Measurements from ENCODE around the gene SNRPA1. TPM values are rescaled to one million over a fixed set of nuclear protein-coding genes. Genes with fewer than 3 reads are reported as not detected.

SNRPA1 gene
- total and polyA plus RNA-seq, 2 donors (not counting 1 experiment from before 2014, with no cell fraction given), result 97.7 to 113 TPM

- peaks cover 7 to 9% of the 10 kb centered on the region in 2 donors for H3K4me1 ChIP-seq (ENCODE audit: control insufficient read depth in 2 of 2, insufficient read depth in 2 of 2, low read length in 2 of 2)
- intact Hi-C loops (cut with micrococcal nuclease), result no loop called here
- H4K20me1 ChIP-seq (ENCODE audit: control insufficient read depth, insufficient read depth, low read length, poor library complexity, severe bottlenecking), result no peaks in the 10 kb centered on the region
- TF ChIP-seq EZH2 (IDR thresholded peaks at IDR 0.05; ENCODE audit: borderline replicate concordance, insufficient read depth, low read depth, low read length, poor library complexity, severe bottlenecking) (no peak), CTCF (IDR thresholded peaks at IDR 0.05) (no peak)
- ChIA-PET CTCF (interaction anchor here (1.7 kb wide), 1 partner anchor 14 kb away, joined by 7 read pairs; no protein-coding TSS in a partner anchor), POLR2A (no interaction called here)
- no peak overlapping the region for H3K4me2 ChIP-seq (replicated peaks; ENCODE audit: low read depth, low read length, poor library complexity, severe bottlenecking)
- peaks cover 0 to 32% (median 11%) of the 10 kb centered on the region in 4 experiments for H3K27me3 ChIP-seq (replicated peaks in 1 of 4; ENCODE audit: control extremely low read depth in 1 of 4, control insufficient read depth in 3 of 4, insufficient read depth in 4 of 4, low read length in 3 of 4)
- no peak overlapping the region for H3K27ac ChIP-seq (ENCODE audit: low read length in 2 of 2)
- no peak overlapping the region for H2AFZ ChIP-seq (ENCODE audit: insufficient read depth, low read depth, low read length, poor library complexity, severe bottlenecking)
- H3K4me3 ChIP-seq (ENCODE audit: control extremely low read depth in 1 of 5, extremely low read depth in 1 of 5, insufficient read depth in 1 of 5, low read depth in 2 of 5, low read length in 4 of 5), result no peak overlapping the region
- no peaks in the 10 kb centered on the region for H3K79me2 ChIP-seq (ENCODE audit: control insufficient read depth, insufficient read depth, low read length)
- ATAC-seq (ENCODE audit: low read depth) (no peak), DNase-seq (no peak)
- peaks cover 0 to 12% (median 0%) of the 10 kb centered on the region in 3 donors for H3K9me3 ChIP-seq (ENCODE audit: control extremely low read depth in 1 of 3, control insufficient read depth in 2 of 3, insufficient read depth in 1 of 3, low read length in 2 of 3)
- Mint-ChIP-seq H3K4me3 (no peak overlapping the region), H3K9me3 (ENCODE audit: insufficient read depth) (no peaks in the 10 kb centered on the region), H3K4me1 (peaks cover 6% of the 10 kb centered on the region), H3K27ac (no peak overlapping the region), H3K27me3 (peaks cover 48% of the 10 kb centered on the region)
- no peaks in the 10 kb centered on the region for H3K36me3 ChIP-seq (replicated peaks in 1 of 2; ENCODE audit: control extremely low read depth in 1 of 2, control insufficient read depth in 1 of 2, extremely low read depth in 1 of 2, insufficient read depth in 2 of 2, low read length in 1 of 2)
- no peak overlapping the region for H3K9ac ChIP-seq (ENCODE audit: low read length)
- WGBS (ENCODE audit: insufficient coverage), result 67% methylated on average over 1 of the region's 6 CpGs
Measured at GRCh38 chr15:101317336-101317872, 22.4 kb upstream of the SNRPA1 start.

GRCh38 chr15:101316529-101316928 lies 21.5 kb upstream of the SNRPA1 start:
- peaks cover 6% of the 10 kb centered on the region for H3K4me1 Mint-ChIP-seq
- peaks cover 40% of the 10 kb centered on the region for H3K27me3 Mint-ChIP-seq
- ChIA-PET POLR2A (no interaction called here), CTCF (interaction anchor here (1.7 kb wide), 1 partner anchor 13 kb away, joined by 7 read pairs; no protein-coding TSS in a partner anchor)
- no peak for ATAC-seq (ENCODE audit: low read depth)
- no peak for DNase-seq
- Histone ChIP-seq H3K9ac (ENCODE audit: low read length) (no peak overlapping the region), H3K9me3 (ENCODE audit: control extremely low read depth in 1 of 3, control insufficient read depth in 2 of 3, insufficient read depth in 1 of 3, low read length in 2 of 3) (peaks cover 0 to 12% (median 0%) of the 10 kb centered on the region in 3 donors), H3K27me3 (replicated peaks in 1 of 4; ENCODE audit: control extremely low read depth in 1 of 4, control insufficient read depth in 3 of 4, insufficient read depth in 4 of 4, low read length in 3 of 4) (peaks cover 0 to 31% (median 11%) of the 10 kb centered on the region in 4 experiments), H3K79me2 (ENCODE audit: control insufficient read depth, insufficient read depth, low read length) (no peaks in the 10 kb centered on the region), H3K4me2 (replicated peaks; ENCODE audit: low read depth, low read length, poor library complexity, severe bottlenecking) (no peak overlapping the region), H3K4me3 (ENCODE audit: control extremely low read depth in 1 of 5, extremely low read depth in 1 of 5, insufficient read depth in 1 of 5, low read depth in 2 of 5, low read length in 4 of 5) (no peak overlapping the region), H3K27ac (ENCODE audit: low read length in 2 of 2) (no peak overlapping the region), H3K36me3 (replicated peaks in 1 of 2; ENCODE audit: control extremely low read depth in 1 of 2, control insufficient read depth in 1 of 2, extremely low read depth in 1 of 2, insufficient read depth in 2 of 2, low read length in 1 of 2) (no peaks in the 10 kb centered on the region), H4K20me1 (ENCODE audit: control insufficient read depth, insufficient read depth, low read length, poor library complexity, severe bottlenecking) (no peaks in the 10 kb centered on the region), H3K4me1 (ENCODE audit: control insufficient read depth in 2 of 2, insufficient read depth in 2 of 2, low read length in 2 of 2) (peaks cover 7 to 9% of the 10 kb centered on the region in 2 donors), H2AFZ (ENCODE audit: insufficient read depth, low read depth, low read length, poor library complexity, severe bottlenecking) (no peak overlapping the region)
- no peak overlapping the region for H3K4me3 Mint-ChIP-seq
- H3K27ac Mint-ChIP-seq, result no peak overlapping the region
- 90% methylated on average over 5 of the region's 5 CpGs for WGBS (ENCODE audit: insufficient coverage)
- intact Hi-C loops (cut with micrococcal nuclease), result no loop called here
- no peak for TF ChIP-seq EZH2 (IDR thresholded peaks at IDR 0.05; ENCODE audit: borderline replicate concordance, insufficient read depth, low read depth, low read length, poor library complexity, severe bottlenecking)
- no peak for TF ChIP-seq CTCF (IDR thresholded peaks at IDR 0.05)
- H3K9me3 Mint-ChIP-seq (ENCODE audit: insufficient read depth), result no peaks in the 10 kb centered on the region

Measured in B cell (primary cell).